Cardiac muscle cell (in vitro differentiated cells and primary cell): ENCODE measurements around the gene TEX10. TPM values are rescaled to one million over a fixed set of nuclear protein-coding genes. Genes with fewer than 3 reads are reported as not detected.

Source experiments
- DNase-seq, 2 donors: peaks; one replicate each; pipeline versions ENCODE4 v3.0.0 to v3.0.0-alpha.2; 2010 to 2017; ENCODE audit warnings: low read depth in 1 of 2, low spot score in 1 of 2
- H3K27ac ChIP-seq: fragments of 200-600 bp; sonication (generic); 2 replicates; pipeline ENCODE4 v1.5.1; 2016
- H3K27me3 ChIP-seq: fragments of 200-600 bp; sonication (generic); 2 replicates; pipeline ENCODE4 v1.6.0; 2016; ENCODE audit warnings: control low read depth
- H3K36me3 ChIP-seq: fragments of 200-600 bp; sonication (generic); 2 replicates; pipeline ENCODE4 v1.5.1; 2016; ENCODE audit warnings: control low read depth
- H3K4me1 ChIP-seq: fragments of 200-600 bp; sonication (generic); 2 replicates; pipeline ENCODE4 v1.8.1; 2017; ENCODE audit warnings: low read depth, mild to moderate bottlenecking, mixed run types
- H3K4me3 ChIP-seq: fragments of 200-600 bp; sonication (generic); 2 replicates; pipeline ENCODE4 v1.5.1; 2016; ENCODE audit warnings: mild to moderate bottlenecking
- H3K9me3 ChIP-seq: fragments of 200-600 bp; sonication (generic); 2 replicates; pipeline ENCODE4 v1.5.1; 2017; ENCODE audit warnings: low read depth, mild to moderate bottlenecking, control low read depth
- polyA plus RNA-seq: library from polyadenylated mRNA; unstranded; fragments of >200 nt; fragmentation: Nextera tagmentation; extraction: Ambion mirVana; gene quantifications from 2 replicates; pipeline ENCODE4 v1.2.1, GENCODE V29; 2016
- total RNA-seq: library from RNA; depleted of rRNA; stranded (reverse); fragments of >200 nt; gene quantifications from 2 replicates; pipeline ENCODE4 v1.2.3, GENCODE V29; 2016
- TF ChIP-seq, protein P1 (sequence below): IDR thresholded peaks from 2 replicates; pipeline ENCODE4 v1.5.1; 2012; ENCODE audit warnings: low read depth, mild to moderate bottlenecking, low read length

The TEX10 gene
- total and polyA plus RNA-seq, 2 experiments from 2014 or later = 18.1 to 22.9 TPM

DNA sequence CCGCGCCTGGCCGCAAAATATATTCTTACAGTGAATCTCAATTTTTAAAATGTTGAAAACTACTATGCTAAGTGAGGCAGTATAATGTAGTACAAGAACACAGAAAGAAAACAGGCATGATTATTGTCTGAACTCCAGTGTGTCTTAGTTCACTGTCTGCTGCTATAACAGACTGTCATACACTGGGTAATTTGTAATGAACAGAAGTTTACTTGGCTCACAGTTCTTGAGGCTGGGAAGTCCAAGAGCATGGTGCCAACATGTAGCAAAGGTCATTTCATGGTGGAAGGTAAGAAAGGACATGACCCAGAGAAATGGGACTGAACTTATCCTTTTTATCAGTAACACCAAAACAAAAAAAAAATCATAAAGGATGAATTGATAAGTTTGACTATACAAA is 19.9 kb upstream of the TEX10 start:
- TF ChIP-seq, protein P1, sequence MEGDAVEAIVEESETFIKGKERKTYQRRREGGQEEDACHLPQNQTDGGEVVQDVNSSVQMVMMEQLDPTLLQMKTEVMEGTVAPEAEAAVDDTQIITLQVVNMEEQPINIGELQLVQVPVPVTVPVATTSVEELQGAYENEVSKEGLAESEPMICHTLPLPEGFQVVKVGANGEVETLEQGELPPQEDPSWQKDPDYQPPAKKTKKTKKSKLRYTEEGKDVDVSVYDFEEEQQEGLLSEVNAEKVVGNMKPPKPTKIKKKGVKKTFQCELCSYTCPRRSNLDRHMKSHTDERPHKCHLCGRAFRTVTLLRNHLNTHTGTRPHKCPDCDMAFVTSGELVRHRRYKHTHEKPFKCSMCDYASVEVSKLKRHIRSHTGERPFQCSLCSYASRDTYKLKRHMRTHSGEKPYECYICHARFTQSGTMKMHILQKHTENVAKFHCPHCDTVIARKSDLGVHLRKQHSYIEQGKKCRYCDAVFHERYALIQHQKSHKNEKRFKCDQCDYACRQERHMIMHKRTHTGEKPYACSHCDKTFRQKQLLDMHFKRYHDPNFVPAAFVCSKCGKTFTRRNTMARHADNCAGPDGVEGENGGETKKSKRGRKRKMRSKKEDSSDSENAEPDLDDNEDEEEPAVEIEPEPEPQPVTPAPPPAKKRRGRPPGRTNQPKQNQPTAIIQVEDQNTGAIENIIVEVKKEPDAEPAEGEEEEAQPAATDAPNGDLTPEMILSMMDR = no peak
- Histone ChIP-seq H3K36me3 (no peaks in the 10 kb centered on the region), H3K27ac (no peak overlapping the region), H3K4me3 (no peak overlapping the region), H3K4me1 (no peaks in the 10 kb centered on the region), H3K9me3 (peaks cover 5% of the 10 kb centered on the region), H3K27me3 (no peaks in the 10 kb centered on the region)
- no peak for DNase-seq

- no peaks in the 10 kb centered on the region for H3K36me3 ChIP-seq
- DNase-seq = no peak
- H3K9me3 ChIP-seq = peaks cover 5% of the 10 kb centered on the region
- H3K4me1 ChIP-seq = no peaks in the 10 kb centered on the region
- TF ChIP-seq, protein P1 = no peak
- no peaks in the 10 kb centered on the region for H3K27me3 ChIP-seq
- H3K27ac ChIP-seq = no peak overlapping the region
- H3K4me3 ChIP-seq = no peak overlapping the region
Measured at GRCh38 chr9:100370064-100370723, 17.5 kb upstream of the TEX10 start.

DNA sequence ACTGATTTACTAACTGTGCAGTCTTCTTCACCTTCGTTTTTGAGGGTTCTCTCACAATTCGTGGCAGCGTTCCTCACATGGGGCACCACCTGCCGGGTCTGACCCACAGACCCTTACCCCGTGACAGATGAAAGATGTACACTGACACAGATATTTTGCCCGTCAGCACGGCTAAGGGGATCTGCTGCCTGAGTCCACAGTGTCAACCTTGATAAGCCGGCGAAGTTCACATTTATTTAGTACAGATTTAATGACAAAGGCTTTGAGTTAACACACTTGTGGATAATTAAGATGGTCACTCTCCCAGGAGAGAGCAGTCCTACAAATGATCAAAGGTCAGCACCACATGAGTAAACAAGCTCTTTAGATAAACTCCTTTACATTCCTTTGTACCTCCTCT is 15.9 kb upstream of the TEX10 start:
- Histone ChIP-seq H3K4me1 (no peaks in the 10 kb centered on the region), H3K4me3 (no peak overlapping the region), H3K27me3 (no peaks in the 10 kb centered on the region), H3K36me3 (no peaks in the 10 kb centered on the region), H3K27ac (no peak overlapping the region), H3K9me3 (peaks cover 5% of the 10 kb centered on the region)
- DNase-seq = no peak
- TF ChIP-seq, protein P1 = no peak

DNA sequence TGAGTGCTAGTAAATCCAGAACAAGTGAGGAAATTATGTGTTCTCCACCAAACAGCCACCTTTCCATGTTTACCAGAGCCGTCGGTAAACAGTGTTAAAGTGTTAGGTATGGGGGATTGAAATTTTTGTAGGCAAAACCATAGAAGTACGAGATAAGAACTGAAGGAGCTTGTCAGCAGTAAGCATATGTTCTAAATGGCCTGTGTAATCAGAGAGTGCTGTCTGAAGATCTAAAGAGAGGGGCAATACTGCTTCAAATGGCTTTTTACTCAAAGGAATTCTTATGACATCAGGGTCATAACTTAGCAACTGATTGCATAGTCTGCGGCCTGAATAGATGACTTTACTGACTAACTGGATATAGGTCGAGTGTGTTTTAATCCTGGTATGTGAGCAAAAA is 13.4 kb upstream of the TEX10 start:
- DNase-seq = no peak
- TF ChIP-seq, protein P1 = no peak
- Histone ChIP-seq H3K4me3 (no peak overlapping the region), H3K36me3 (no peaks in the 10 kb centered on the region), H3K27ac (no peak overlapping the region), H3K9me3 (peaks cover 5% of the 10 kb centered on the region), H3K4me1 (no peaks in the 10 kb centered on the region), H3K27me3 (no peaks in the 10 kb centered on the region)

- H3K4me1 ChIP-seq = no peaks in the 10 kb centered on the region
- H3K36me3 ChIP-seq = no peaks in the 10 kb centered on the region
- peaks cover 4% of the 10 kb centered on the region for H3K9me3 ChIP-seq
- H3K27me3 ChIP-seq = no peaks in the 10 kb centered on the region
- TF ChIP-seq, protein P1 = no peak
- no peak overlapping the region for H3K27ac ChIP-seq
- no peak overlapping the region for H3K4me3 ChIP-seq
- DNase-seq = no peak
Measured at GRCh38 chr9:100364013-100364412, 11.3 kb upstream of the TEX10 start.

GRCh38 chr9:100359057-100359456 is 6.3 kb upstream of the TEX10 start:
- TF ChIP-seq, protein P1 = no peak
- DNase-seq = no peak
- Histone ChIP-seq H3K9me3 (no peaks in the 10 kb centered on the region), H3K4me3 (no peak overlapping the region), H3K27me3 (no peaks in the 10 kb centered on the region), H3K27ac (no peak overlapping the region), H3K4me1 (no peaks in the 10 kb centered on the region), H3K36me3 (no peaks in the 10 kb centered on the region)
